ENCODE results near the gene GKN2. TPM values are rescaled to one million over a fixed set of nuclear protein-coding genes. Genes with fewer than 3 reads are reported as not detected.

GKN2 gene
- total and polyA plus RNA-seq, 2 donors (not counting 1 experiment from before 2014, with no cell fraction given) = not detected

- no peaks in the 10 kb centered on the region for H3K9me3 Mint-ChIP-seq (ENCODE audit: insufficient read depth)
- no peaks in the 10 kb centered on the region for H3K9me3 ChIP-seq (ENCODE audit: control extremely low read depth in 1 of 3, control insufficient read depth in 2 of 3, insufficient read depth in 1 of 3, low read length in 2 of 3)
- no peak for DNase-seq
- H3K27ac Mint-ChIP-seq = no peak overlapping the region
- no peak overlapping the region for H3K27ac ChIP-seq (ENCODE audit: low read length in 2 of 2)
- H3K9ac ChIP-seq (ENCODE audit: low read length) = no peak overlapping the region
- 88% methylated on average over 4 of the region's 4 CpGs for WGBS (ENCODE audit: insufficient coverage)
- H3K4me3 ChIP-seq (ENCODE audit: control extremely low read depth in 1 of 5, extremely low read depth in 1 of 5, insufficient read depth in 1 of 5, low read depth in 2 of 5, low read length in 4 of 5) = no peak overlapping the region
- H3K4me1 Mint-ChIP-seq = no peaks in the 10 kb centered on the region
- H3K27me3 Mint-ChIP-seq = peaks cover 36% of the 10 kb centered on the region
- ChIA-PET POLR2A (no interaction called here), CTCF (no interaction called here)
- no peaks in the 10 kb centered on the region for H3K36me3 ChIP-seq (replicated peaks in 1 of 2; ENCODE audit: control extremely low read depth in 1 of 2, control insufficient read depth in 1 of 2, extremely low read depth in 1 of 2, insufficient read depth in 2 of 2, low read length in 1 of 2)
- intact Hi-C loops (cut with micrococcal nuclease) = no loop called here
- ATAC-seq (ENCODE audit: low read depth) = no peak
- H4K20me1 ChIP-seq (ENCODE audit: control insufficient read depth, insufficient read depth, low read length, poor library complexity, severe bottlenecking) = no peaks in the 10 kb centered on the region
- no peaks in the 10 kb centered on the region for H3K4me1 ChIP-seq (ENCODE audit: control insufficient read depth in 2 of 2, insufficient read depth in 2 of 2, low read length in 2 of 2)
- H3K4me3 Mint-ChIP-seq = no peak overlapping the region
- TF ChIP-seq CTCF (IDR thresholded peaks at IDR 0.05) (no peak), EZH2 (IDR thresholded peaks at IDR 0.05; ENCODE audit: borderline replicate concordance, insufficient read depth, low read depth, low read length, poor library complexity, severe bottlenecking) (no peak)
- H2AFZ ChIP-seq (ENCODE audit: insufficient read depth, low read depth, low read length, poor library complexity, severe bottlenecking) = no peak overlapping the region
- no peak overlapping the region for H3K4me2 ChIP-seq (replicated peaks; ENCODE audit: low read depth, low read length, poor library complexity, severe bottlenecking)
- no peaks in the 10 kb centered on the region for H3K79me2 ChIP-seq (ENCODE audit: control insufficient read depth, insufficient read depth, low read length)
- H3K27me3 ChIP-seq (replicated peaks in 1 of 4; ENCODE audit: control extremely low read depth in 1 of 4, control insufficient read depth in 3 of 4, insufficient read depth in 4 of 4, low read length in 3 of 4) = peaks cover 0 to 6% (median 0%) of the 10 kb centered on the region in 4 experiments
These were observed 42.2 kb upstream of the GKN2 start for GRCh38 chr2:68994864-68995263.

- H3K27ac Mint-ChIP-seq = no peak overlapping the region
- no peak overlapping the region for H3K27ac ChIP-seq (ENCODE audit: low read length in 2 of 2)
- no peak overlapping the region for H3K9ac ChIP-seq (ENCODE audit: low read length)
- H3K9me3 Mint-ChIP-seq (ENCODE audit: insufficient read depth) = no peaks in the 10 kb centered on the region
- H3K36me3 ChIP-seq (replicated peaks in 1 of 2; ENCODE audit: control extremely low read depth in 1 of 2, control insufficient read depth in 1 of 2, extremely low read depth in 1 of 2, insufficient read depth in 2 of 2, low read length in 1 of 2) = no peaks in the 10 kb centered on the region
- intact Hi-C loops (cut with micrococcal nuclease) = no loop called here
- no peak overlapping the region for H2AFZ ChIP-seq (ENCODE audit: insufficient read depth, low read depth, low read length, poor library complexity, severe bottlenecking)
- ChIA-PET CTCF (interaction anchor here (1.0 kb wide), 1 partner anchor 16 kb away, joined by 3 read pairs; no protein-coding TSS in a partner anchor), POLR2A (no interaction called here)
- no peak overlapping the region for H3K4me2 ChIP-seq (replicated peaks; ENCODE audit: low read depth, low read length, poor library complexity, severe bottlenecking)
- no peaks in the 10 kb centered on the region for H3K4me1 ChIP-seq (ENCODE audit: control insufficient read depth in 2 of 2, insufficient read depth in 2 of 2, low read length in 2 of 2)
- no peak for TF ChIP-seq EZH2 (IDR thresholded peaks at IDR 0.05; ENCODE audit: borderline replicate concordance, insufficient read depth, low read depth, low read length, poor library complexity, severe bottlenecking)
- no peak for TF ChIP-seq CTCF (IDR thresholded peaks at IDR 0.05)
- H3K4me3 Mint-ChIP-seq = no peak overlapping the region
- ATAC-seq (ENCODE audit: low read depth) (no peak), DNase-seq (no peak)
- H3K4me1 Mint-ChIP-seq = no peaks in the 10 kb centered on the region
- H3K27me3 Mint-ChIP-seq = peaks cover 30% of the 10 kb centered on the region
- no peaks in the 10 kb centered on the region for H4K20me1 ChIP-seq (ENCODE audit: control insufficient read depth, insufficient read depth, low read length, poor library complexity, severe bottlenecking)
- no peaks in the 10 kb centered on the region for H3K9me3 ChIP-seq (ENCODE audit: control extremely low read depth in 1 of 3, control insufficient read depth in 2 of 3, insufficient read depth in 1 of 3, low read length in 2 of 3)
- WGBS (ENCODE audit: insufficient coverage) = 93% methylated on average over 7 of the region's 7 CpGs
- H3K27me3 ChIP-seq (replicated peaks in 1 of 4; ENCODE audit: control extremely low read depth in 1 of 4, control insufficient read depth in 3 of 4, insufficient read depth in 4 of 4, low read length in 3 of 4) = peaks cover 0 to 4% (median 0%) of the 10 kb centered on the region in 4 experiments
- no peak overlapping the region for H3K4me3 ChIP-seq (ENCODE audit: control extremely low read depth in 1 of 5, extremely low read depth in 1 of 5, insufficient read depth in 1 of 5, low read depth in 2 of 5, low read length in 4 of 5)
- H3K79me2 ChIP-seq (ENCODE audit: control insufficient read depth, insufficient read depth, low read length) = no peaks in the 10 kb centered on the region
These were observed 41.0 kb upstream of the GKN2 start for GRCh38 chr2:68993660-68994059.

Data from B cell (primary cell).